ENCODE data around the gene IL21R. TPM values are rescaled to one million over a fixed set of nuclear protein-coding genes. Genes with fewer than 3 reads are reported as not detected.

IL21R gene
- total and polyA plus RNA-seq, 9 of the 15 experiments (the other 6 are each of a cell fraction or from before 2014, with no cell fraction given), result 0.04 to 0.34 (median 0.18) TPM; not detected in 1

DNA sequence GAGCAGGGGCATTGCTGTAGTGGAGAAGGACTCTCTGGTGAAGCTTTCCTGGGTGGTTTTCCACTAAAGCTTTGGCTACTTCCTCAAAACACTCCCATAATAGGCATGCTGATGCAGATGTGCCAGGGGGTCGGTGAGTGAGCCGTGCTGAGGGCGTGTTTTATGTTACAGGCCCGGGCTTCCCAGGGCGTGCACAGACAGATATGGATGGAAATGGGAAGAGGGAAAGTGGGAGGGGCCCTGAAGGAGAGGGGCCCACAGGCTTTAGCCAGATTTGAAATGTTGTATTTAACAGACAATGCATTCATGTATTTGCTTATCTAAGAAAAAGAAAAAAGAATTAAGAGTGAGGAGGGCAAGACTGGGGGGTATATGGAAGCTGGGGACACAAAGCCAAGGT is 56.3 kb downstream of the IL21R start:
- no TSS peak for BruUV-seq (replicated peaks)
- POLR2A ChIA-PET, result no interaction called here
- Histone ChIP-seq H2AFZ (ENCODE audit: low read depth, low read length) (no peak overlapping the region), H3K27ac (ENCODE audit: extremely low read depth, low read depth, low read length) (no peak overlapping the region), H3K27me3 (ENCODE audit: control insufficient read depth in 2 of 2, insufficient read depth in 2 of 2, low read length in 2 of 2) (peaks cover 4 to 16% of the 10 kb centered on the region in 2 experiments; a peak in 3 of 5 replicates), H3K4me3 (no peak overlapping the region), H3K79me2 (ENCODE audit: control insufficient read depth, insufficient read depth, low read length) (no peaks in the 10 kb centered on the region), H3K9me3 (replicated peaks; ENCODE audit: control insufficient read depth, insufficient read depth, low read depth, low read length) (no peaks in the 10 kb centered on the region), H3K4me1 (replicated peaks in 1 of 2; ENCODE audit: control insufficient read depth in 2 of 2, insufficient read depth in 2 of 2, low read length in 2 of 2) (peaks cover 0 to 3% of the 10 kb centered on the region in 2 experiments; a peak in 2 of 5 replicates), H3K9me1 (ENCODE audit: control insufficient read depth, insufficient read depth, low read length) (no peaks in the 10 kb centered on the region), H3K4me2 (ENCODE audit: insufficient read depth, low read length) (no peak overlapping the region), H4K20me1 (replicated peaks; ENCODE audit: control insufficient read depth, insufficient read depth, low read length) (no peaks in the 10 kb centered on the region), H3K36me3 (ENCODE audit: control insufficient read depth, insufficient read depth, low read length) (peaks cover 20% of the 10 kb centered on the region; the same call in 1 of the 3 replicates), H3K9ac (ENCODE audit: insufficient read depth in 1 of 2, low read depth in 2 of 2, low read length in 2 of 2) (no peak overlapping the region)
- ATAC-seq (no peak), FAIRE-seq (no peak), DNase-seq (ENCODE audit: extremely low read depth in 1 of 4, low spot score in 3 of 4) (no peak)
- TF ChIP-seq ZC3H4 (CRISPR knock-in tag; IDR thresholded peaks at IDR 0.05; ENCODE audit: borderline replicate concordance), result no peak
- TF ChIP-seq ATF1 (CRISPR knock-in tag; IDR thresholded peaks at IDR 0.05), result no peak
- TF ChIP-seq ATF1 (tag; IDR thresholded peaks at IDR 0.05), result no peak
- TF ChIP-seq SRF (CRISPR knock-in tag; IDR thresholded peaks at IDR 0.05), result no peak
- no peak for TF ChIP-seq TAF9B (IDR thresholded peaks at IDR 0.05; ENCODE audit: partially characterized antibody)
- TF ChIP-seq TCF7 (IDR thresholded peaks at IDR 0.05; ENCODE audit: borderline replicate concordance), result no peak
- TF ChIP-seq, protein P1, sequence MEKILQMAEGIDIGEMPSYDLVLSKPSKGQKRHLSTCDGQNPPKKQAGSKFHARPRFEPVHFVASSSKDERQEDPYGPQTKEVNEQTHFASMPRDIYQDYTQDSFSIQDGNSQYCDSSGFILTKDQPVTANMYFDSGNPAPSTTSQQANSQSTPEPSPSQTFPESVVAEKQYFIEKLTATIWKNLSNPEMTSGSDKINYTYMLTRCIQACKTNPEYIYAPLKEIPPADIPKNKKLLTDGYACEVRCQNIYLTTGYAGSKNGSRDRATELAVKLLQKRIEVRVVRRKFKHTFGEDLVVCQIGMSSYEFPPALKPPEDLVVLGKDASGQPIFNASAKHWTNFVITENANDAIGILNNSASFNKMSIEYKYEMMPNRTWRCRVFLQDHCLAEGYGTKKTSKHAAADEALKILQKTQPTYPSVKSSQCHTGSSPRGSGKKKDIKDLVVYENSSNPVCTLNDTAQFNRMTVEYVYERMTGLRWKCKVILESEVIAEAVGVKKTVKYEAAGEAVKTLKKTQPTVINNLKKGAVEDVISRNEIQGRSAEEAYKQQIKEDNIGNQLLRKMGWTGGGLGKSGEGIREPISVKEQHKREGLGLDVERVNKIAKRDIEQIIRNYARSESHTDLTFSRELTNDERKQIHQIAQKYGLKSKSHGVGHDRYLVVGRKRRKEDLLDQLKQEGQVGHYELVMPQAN (IDR thresholded peaks at IDR 0.05; ENCODE audit: borderline replicate concordance), result no peak
- TF ChIP-seq, protein P2, sequence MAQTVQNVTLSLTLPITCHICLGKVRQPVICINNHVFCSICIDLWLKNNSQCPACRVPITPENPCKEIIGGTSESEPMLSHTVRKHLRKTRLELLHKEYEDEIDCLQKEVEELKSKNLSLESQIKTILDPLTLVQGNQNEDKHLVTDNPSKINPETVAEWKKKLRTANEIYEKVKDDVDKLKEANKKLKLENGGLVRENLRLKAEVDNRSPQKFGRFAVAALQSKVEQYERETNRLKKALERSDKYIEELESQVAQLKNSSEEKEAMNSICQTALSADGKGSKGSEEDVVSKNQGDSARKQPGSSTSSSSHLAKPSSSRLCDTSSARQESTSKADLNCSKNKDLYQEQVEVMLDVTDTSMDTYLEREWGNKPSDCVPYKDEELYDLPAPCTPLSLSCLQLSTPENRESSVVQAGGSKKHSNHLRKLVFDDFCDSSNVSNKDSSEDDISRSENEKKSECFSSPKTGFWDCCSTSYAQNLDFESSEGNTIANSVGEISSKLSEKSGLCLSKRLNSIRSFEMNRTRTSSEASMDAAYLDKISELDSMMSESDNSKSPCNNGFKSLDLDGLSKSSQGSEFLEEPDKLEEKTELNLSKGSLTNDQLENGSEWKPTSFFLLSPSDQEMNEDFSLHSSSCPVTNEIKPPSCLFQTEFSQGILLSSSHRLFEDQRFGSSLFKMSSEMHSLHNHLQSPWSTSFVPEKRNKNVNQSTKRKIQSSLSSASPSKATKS (CRISPR knock-in tag; IDR thresholded peaks at IDR 0.05), result no peak
- TF ChIP-seq KLF1 (tag; IDR thresholded peaks at IDR 0.05), result no peak
- TF ChIP-seq RBM17 (IDR thresholded peaks at IDR 0.05; ENCODE audit: borderline replicate concordance, low read depth, low read length), result no peak
- TF ChIP-seq NFRKB (IDR thresholded peaks at IDR 0.05; ENCODE audit: low read depth), result no peak
- TF ChIP-seq RBM14 (IDR thresholded peaks at IDR 0.05; ENCODE audit: borderline replicate concordance, insufficient read depth, low read depth, low read length), result no peak
- intact Hi-C loops (cut with micrococcal nuclease), result loop anchor here (5.0 kb wide), 2 partner anchors 91 to 281 kb away; no protein-coding TSS in a partner anchor
- CTCF ChIA-PET (ENCODE audit: low intra/inter-chr PET ratio), result interaction anchor here (2.9 kb wide), 1 partner anchor 279 kb away, joined by 13 read pairs; no protein-coding TSS in a partner anchor
- in situ Hi-C loops (cut with MboI), result loop anchor here (10.0 kb wide), 1 partner anchor 283 kb away; no protein-coding TSS in a partner anchor
- 13% methylated on average over 5 of the region's 5 CpGs for WGBS (ENCODE audit: insufficient coverage, low coverage, missing lambda C conversion rate)
